Omental fat pad (tissue), 4 donors: ENCODE results near the gene CACNA2D4. TPM values are rescaled to one million over a fixed set of nuclear protein-coding genes. Genes with fewer than 3 reads are reported as not detected.

Source experiments
- ATAC-seq: fragments of 150-250 bp; one replicate; pipeline ENCODE4 v1.9.1; 2016; ENCODE audit warnings: mild to moderate bottlenecking, moderate library complexity; ENCODE audit not compliant: low FRiP score
- DNase-seq: peaks from one replicate; pipeline ENCODE4 v3.0.0-alpha.2; 2019; ENCODE audit warnings: low spot score
- CTCF ChIP-seq, 3 donors: fragments of 450-650 bp; IDR thresholded peaks; one replicate each; pipeline ENCODE4 v1.5.1; 2016 to 2017; ENCODE audit warnings: antibody characterized with exemption in 3 of 3, mild to moderate bottlenecking in 3 of 3, moderate library complexity in 2 of 3
- total RNA-seq, 4 donors: library from RNA; depleted of rRNA; stranded (reverse); fragments of >200 nt; gene quantifications; one replicate each; pipeline ENCODE4 v1.1.0, GENCODE V29; 2016

CACNA2D4 gene
- total RNA-seq, 4 donors from 2014 or later: 3.9 to 13.0 (median 6.8) TPM

DNA sequence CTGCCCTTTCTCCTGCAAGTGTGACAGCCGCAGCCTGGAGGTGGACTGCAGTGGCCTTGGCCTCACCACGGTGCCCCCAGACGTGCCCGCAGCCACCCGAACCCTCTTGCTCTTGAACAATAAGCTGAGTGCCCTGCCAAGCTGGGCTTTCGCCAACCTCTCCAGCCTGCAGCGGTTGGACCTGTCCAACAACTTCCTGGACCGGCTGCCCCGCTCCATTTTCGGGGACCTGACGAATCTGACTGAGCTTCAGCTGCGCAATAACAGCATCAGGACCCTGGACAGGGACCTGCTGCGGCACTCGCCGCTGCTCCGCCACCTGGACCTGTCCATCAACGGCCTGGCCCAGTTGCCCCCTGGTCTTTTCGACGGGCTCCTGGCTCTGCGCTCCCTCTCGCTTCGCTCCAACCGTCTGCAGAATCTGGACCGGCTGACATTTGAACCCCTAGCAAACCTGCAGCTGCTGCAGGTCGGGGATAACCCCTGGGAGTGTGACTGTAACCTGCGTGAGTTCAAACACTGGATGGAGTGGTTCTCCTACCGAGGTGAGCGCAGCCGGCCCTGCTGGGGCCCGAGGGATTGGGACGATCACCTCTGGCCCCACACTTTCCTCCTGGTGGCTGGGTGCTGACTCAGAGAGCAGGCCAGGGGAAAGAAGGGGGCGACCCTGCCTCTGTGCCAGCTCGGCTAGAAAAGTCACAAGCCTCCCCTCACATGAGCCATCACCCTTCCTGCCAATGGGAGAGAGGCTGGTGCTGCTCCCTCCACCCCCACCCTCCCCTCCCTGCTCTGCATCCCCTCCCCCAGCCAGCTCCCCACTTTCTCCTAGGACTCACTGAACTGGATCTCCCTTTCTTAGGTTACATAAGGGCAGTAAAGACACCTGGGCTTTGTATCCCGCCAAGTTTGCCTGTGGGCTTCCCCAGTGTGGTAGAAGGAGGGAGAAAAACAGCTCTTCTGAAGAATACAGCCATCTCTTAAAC, 87.2 kb downstream of the CACNA2D4 start:
- no peak for TF ChIP-seq CTCF (IDR thresholded peaks at IDR 0.05)
- no peak for ATAC-seq
- DNase-seq: no peak

GRCh38 chr12:1830401-1830845, 88.0 kb downstream of the CACNA2D4 start:
- ATAC-seq (no peak), DNase-seq (no peak)
- TF ChIP-seq CTCF (IDR thresholded peaks at IDR 0.05): no peak

DNA sequence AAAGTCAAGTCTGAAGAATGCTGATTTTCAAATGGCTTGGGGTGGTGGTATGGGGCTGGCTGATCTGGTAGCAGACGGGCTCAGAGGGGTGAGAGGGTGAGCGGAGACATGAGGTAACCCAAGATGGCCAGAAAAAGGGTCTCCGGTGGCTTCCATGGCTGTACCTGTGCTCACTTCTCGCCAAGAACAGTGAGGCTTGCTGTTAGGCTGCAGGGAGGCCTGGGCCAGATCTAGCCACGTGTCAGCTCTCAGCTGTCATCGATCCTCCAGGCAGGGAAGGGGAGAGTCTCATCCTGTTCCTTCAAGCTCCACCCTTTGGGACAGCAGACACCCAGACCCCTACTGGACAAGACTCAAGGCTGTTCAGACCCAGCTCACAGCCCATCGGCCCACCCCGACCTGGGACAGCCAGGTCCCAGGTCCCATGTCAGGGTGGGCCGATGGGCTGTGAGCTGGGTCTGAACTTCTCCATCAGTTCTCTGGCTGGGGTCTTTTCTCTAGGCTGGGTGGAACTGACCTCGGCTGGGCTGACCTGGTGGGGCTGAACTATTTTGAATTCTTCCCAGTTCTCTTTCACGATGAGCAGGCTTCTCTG, 89.0 kb downstream of the CACNA2D4 start:
- ATAC-seq (no peak), DNase-seq (no peak)
- TF ChIP-seq CTCF (IDR thresholded peaks at IDR 0.05): no peak

- ATAC-seq (no peak), DNase-seq (no peak)
- TF ChIP-seq CTCF (IDR thresholded peaks at IDR 0.05): no peak
Measured at GRCh38 chr12:1828856-1829255, 89.6 kb downstream of the CACNA2D4 start.

- no peak for ATAC-seq
- no peak for DNase-seq
Measured at GRCh38 chr12:1827826-1828805, 90.3 kb downstream of the CACNA2D4 start.

More at GRCh38 chr12:1827826-1828805, 90.3 kb downstream of the CACNA2D4 start:
- no peak for TF ChIP-seq CTCF (IDR thresholded peaks at IDR 0.05)
